A549 (cell line): ENCODE data around the gene CKMT2. TPM values are rescaled to one million over a fixed set of nuclear protein-coding genes. Genes with fewer than 3 reads are reported as not detected.

Source experiments
- ATAC-seq, 2 experiments: fragments of 200-7000 bp in 1 of 2; fragments of >200 bp in 1 of 2; cut with Nextera tagmentation in 1 of 2; cut with Tn5 transposase in 1 of 2; 3 replicates each; pipeline versions ENCODE4 v1.8.0 to v1.9.1; 2018 to 2020; ENCODE audit warnings: mild to moderate bottlenecking in 1 of 2, moderate library complexity in 1 of 2
- CTCF ChIA-PET: fragments of 300-600 bp; sonication (Branson Sonifier 250); formaldehyde crosslinking; extraction: SDS; loops from one replicate; lab custom pipeline; 2021; ENCODE audit warnings: antibody characterized with exemption, inconsistent platforms; lab: Yijun Ruan, JAX
- POLR2A ChIA-PET: fragments of 350-600 bp; formaldehyde crosslinking; extraction: SDS; loops from one replicate; lab custom pipeline; 2021; ENCODE audit warnings: antibody characterized with exemption, inconsistent platforms; lab: Yijun Ruan, JAX
- DNase-seq, 2 experiments: peaks; one replicate each; pipeline versions ENCODE4 v3.0.0 to v3.0.0-alpha.2; 2011 to 2016; ENCODE audit warnings: low read depth in 1 of 2, low spot score in 1 of 2
- FAIRE-seq: peaks from 2 replicates; lab custom pipeline; 2011; peaks lifted over from hg19 to GRCh38; lab: Jason Lieb, UNC
- H3K27ac ChIP-seq, 2 experiments: fragments of >200 bp; sonication (Bioruptor Twin); formaldehyde crosslinking; 3 replicates each; pipeline ENCODE4 v1.5.1; 2016 to 2017
- H3K4me1 ChIP-seq: fragments of >200 bp; sonication (Bioruptor Twin); formaldehyde crosslinking; 3 replicates; pipeline ENCODE4 v1.6.1; 2016
- H3K4me2 ChIP-seq: fragments of >200 bp; sonication (Bioruptor Twin); formaldehyde crosslinking; 3 replicates; pipeline ENCODE4 v1.6.1; 2016
- H3K4me3 ChIP-seq: fragments of >200 bp; sonication (Bioruptor Twin); formaldehyde crosslinking; 3 replicates; pipeline ENCODE4 v1.5.1; 2016
- H3K9me3 ChIP-seq: fragments of >200 bp; sonication (Bioruptor Twin); formaldehyde crosslinking; 3 replicates; pipeline ENCODE4 v1.6.1; 2016
- BCL3 ChIP-seq: fragments of >200 bp; sonication (Bioruptor Twin); formaldehyde crosslinking; IDR thresholded peaks from 3 replicates; pipeline ENCODE4 v1.6.1; 2016
- BHLHE40 ChIP-seq: IDR thresholded peaks from 2 replicates; pipeline ENCODE4 v1.6.1; 2012; ENCODE audit warnings: low read depth, low read length, inconsistent platforms
- CBX8 ChIP-seq: fragments of 200-600 bp; sonication (generic); IDR thresholded peaks from 2 replicates; pipeline ENCODE4 v1.6.1; 2016
- CEBPB ChIP-seq, 2 experiments: fragments of >200 bp in 1 of 2; sonication (Bioruptor Twin) in 1 of 2; formaldehyde crosslinking in 1 of 2; IDR thresholded peaks; 2 replicates each; pipeline ENCODE4 v1.6.1; 2012 to 2016
- EHF ChIP-seq: fragments of 250-450 bp; sonication (Bioruptor Pico); IDR thresholded peaks from 2 replicates; pipeline ENCODE4 v1.5.0; 2020; ENCODE audit warnings: mild to moderate bottlenecking
- EP300 ChIP-seq, 2 experiments: fragments of >200 bp; sonication (Bioruptor Twin); formaldehyde crosslinking; IDR thresholded peaks; 2 replicates in 1 of 2; 3 replicates in 1 of 2; pipeline ENCODE4 v1.6.1; 2016 to 2017
- JUNB ChIP-seq: fragments of >200 bp; sonication (Bioruptor Twin); formaldehyde crosslinking; IDR thresholded peaks from 2 replicates; pipeline ENCODE4 v1.6.1; 2016
- MAFK ChIP-seq: fragments of 450-650 bp; IDR thresholded peaks from 2 replicates; pipeline ENCODE4 v1.6.1; 2014; ENCODE audit not compliant: partially characterized antibody
- MAZ ChIP-seq: fragments of 150-350 bp; IDR thresholded peaks from 2 replicates; pipeline ENCODE4 v1.6.1; 2014; ENCODE audit warnings: antibody characterized with exemption, low read depth, low read length, borderline replicate concordance
- NPAS2 ChIP-seq: fragments of 250-450 bp; sonication (Bioruptor Pico); IDR thresholded peaks from 2 replicates; pipeline ENCODE4 v1.8.0; 2022; ENCODE audit warnings: mild to moderate bottlenecking, moderate library complexity, borderline replicate concordance
- REST ChIP-seq: fragments of 200-600 bp; sonication (generic); IDR thresholded peaks from 2 replicates; pipeline ENCODE4 v1.6.1; 2016; ENCODE audit warnings: antibody characterized with exemption, mild to moderate bottlenecking, moderate library complexity
- TP53 ChIP-seq: fragments of 250-450 bp; sonication (Bioruptor Pico); IDR thresholded peaks from 2 replicates; pipeline ENCODE4 v1.5.0; 2021; ENCODE audit warnings: mild to moderate bottlenecking, moderate library complexity
- USF2 ChIP-seq: fragments of 450-650 bp; IDR thresholded peaks from 2 replicates; pipeline ENCODE4 v1.6.1; 2014; ENCODE audit warnings: antibody characterized with exemption
- WGBS: methylation state at CpG from one replicate; pipeline ENCODE4 v1.1.6; 2017; ENCODE audit errors: missing lambda C conversion rate; 5-methylcytosine and 5-hydroxymethylcytosine counted together
- polyA plus RNA-seq, 4 experiments: library from polyadenylated mRNA; depleted of rRNA in 3 of 4; stranded (reverse); fragments of >200 nt; fragmentation: RNase III in 1 of 4; extraction: RNeasy Plus Mini Kit Qiagen cat#74134 plus additional on column Dnase treatment in 1 of 4; gene quantifications; 2 replicates in 3 of 4; 3 replicates in 1 of 4; pipeline ENCODE4 v1.2.3, GENCODE V29; 2011 to 2017

The CKMT2 gene
- polyA plus RNA-seq, 2 of the 4 experiments (the other 2 are of a cell fraction), result not detected

- no peak for TF ChIP-seq REST
- H3K4me3 ChIP-seq, result no peak overlapping the region
- H3K4me2 ChIP-seq, result no peak overlapping the region
- no peak for FAIRE-seq
- CTCF ChIA-PET, result interaction anchor here (2.8 kb wide), 1 partner anchor 10 kb away, joined by 23 read pairs; no protein-coding TSS in a partner anchor
- DNase-seq, result no peak
- POLR2A ChIA-PET, result no interaction called here
- WGBS, result 72% methylated on average over 11 of the region's 11 CpGs
- no peaks in the 10 kb centered on the region for H3K9me3 ChIP-seq
- H3K27ac ChIP-seq, result no peak overlapping the region
- no peak for ATAC-seq
- no peaks in the 10 kb centered on the region for H3K4me1 ChIP-seq
Measured at GRCh38 chr5:81183811-81184748, 49.0 kb upstream of the CKMT2 start.

GRCh38 chr5:81184749-81185110, 48.4 kb upstream of the CKMT2 start:
- Histone ChIP-seq H3K4me3 (no peak overlapping the region), H3K4me1 (no peaks in the 10 kb centered on the region), H3K4me2 (no peak overlapping the region), H3K9me3 (no peaks in the 10 kb centered on the region), H3K27ac (no peak overlapping the region)
- no peak for ATAC-seq
- WGBS, result 55% methylated on average over 6 of the region's 6 CpGs
- ChIA-PET POLR2A (no interaction called here), CTCF (interaction anchor here (1.5 to 2.6 kb wide), 2 partner anchors 10 to 494 kb away, joined by 3 to 22 read pairs; no protein-coding TSS in a partner anchor)
- DNase-seq, result no peak
- no peak for FAIRE-seq
- TF ChIP-seq MAZ (no peak), MAFK (no peak), BCL3 (no peak), REST (no peak), BHLHE40 (no peak), CEBPB (IDR thresholded peaks at IDR 0.05) (no peak), USF2 (no peak), EP300 (IDR thresholded peaks at IDR 0.05) (no peak), JUNB (no peak), TP53 (CRISPR knock-in tag) (no peak), CBX8 (no peak), NPAS2 (no peak), EHF (CRISPR knock-in tag) (no peak)
